GM21619 (cell line): ENCODE results near the gene KLF15.

Experiments used
- ATAC-seq: cut with Tn5 transposase; IDR thresholded peaks from one replicate; pipeline ENCODE4 v1.9.1; 2021; ENCODE audit not compliant: unreplicated experiment

Gene KLF15

DNA sequence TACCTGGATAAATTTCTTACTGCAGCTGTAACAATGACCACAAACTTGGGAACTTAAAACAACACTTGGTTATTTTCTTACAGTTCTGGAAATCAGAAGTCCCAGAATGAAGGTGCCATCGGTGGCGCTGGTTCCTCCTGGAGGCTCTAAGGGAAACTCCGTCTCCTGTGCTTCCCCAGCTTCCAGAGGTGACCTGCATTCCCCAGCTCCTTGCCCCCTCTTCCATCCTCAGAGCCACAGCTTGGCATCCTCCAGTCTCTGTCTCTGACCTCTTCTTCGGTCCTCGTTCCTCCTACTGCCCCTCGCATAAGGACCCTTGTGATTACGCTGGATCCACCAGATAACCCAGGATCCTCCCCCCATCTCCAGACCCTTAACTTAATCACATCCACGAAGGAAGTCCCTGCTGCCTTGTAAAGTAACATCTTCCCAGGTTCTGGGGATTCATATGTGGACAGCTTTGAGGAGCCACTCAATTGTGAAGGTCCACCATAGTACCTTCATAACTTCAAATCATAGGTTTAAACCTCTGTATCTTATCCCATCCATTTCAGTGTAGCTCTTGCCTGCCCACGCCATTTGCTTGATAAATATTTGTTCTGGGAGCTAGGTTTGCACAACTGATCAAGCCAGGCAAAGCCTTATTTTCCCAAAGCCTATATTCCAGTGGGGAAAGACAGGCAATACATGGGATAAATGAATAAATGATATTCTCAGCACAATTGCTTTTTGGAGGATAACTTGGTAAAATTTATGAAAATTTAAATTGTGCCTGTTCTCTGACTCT, 34.8 kb downstream of the KLF15 start:
- no peak for ATAC-seq

DNA sequence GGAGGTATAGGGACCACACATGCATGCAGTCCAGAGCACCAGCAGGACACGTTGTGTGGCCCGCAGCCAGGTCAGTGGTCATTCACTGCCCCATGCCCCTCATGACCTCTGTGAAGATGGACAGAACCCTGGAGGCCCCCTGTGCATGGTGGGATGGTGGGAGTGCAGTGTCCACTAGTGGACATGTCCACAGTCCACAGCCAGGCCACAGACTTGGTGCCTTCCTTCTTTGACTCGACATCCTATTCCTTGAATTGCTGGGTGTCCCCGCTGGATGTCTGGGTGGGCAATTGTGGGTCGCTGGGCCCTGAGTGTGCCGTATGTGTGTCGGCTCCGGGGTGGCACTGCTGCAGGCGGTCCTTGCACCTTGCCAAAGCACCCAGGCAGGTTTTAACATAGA, 35.7 kb downstream of the KLF15 start:
- ATAC-seq: no peak

DNA sequence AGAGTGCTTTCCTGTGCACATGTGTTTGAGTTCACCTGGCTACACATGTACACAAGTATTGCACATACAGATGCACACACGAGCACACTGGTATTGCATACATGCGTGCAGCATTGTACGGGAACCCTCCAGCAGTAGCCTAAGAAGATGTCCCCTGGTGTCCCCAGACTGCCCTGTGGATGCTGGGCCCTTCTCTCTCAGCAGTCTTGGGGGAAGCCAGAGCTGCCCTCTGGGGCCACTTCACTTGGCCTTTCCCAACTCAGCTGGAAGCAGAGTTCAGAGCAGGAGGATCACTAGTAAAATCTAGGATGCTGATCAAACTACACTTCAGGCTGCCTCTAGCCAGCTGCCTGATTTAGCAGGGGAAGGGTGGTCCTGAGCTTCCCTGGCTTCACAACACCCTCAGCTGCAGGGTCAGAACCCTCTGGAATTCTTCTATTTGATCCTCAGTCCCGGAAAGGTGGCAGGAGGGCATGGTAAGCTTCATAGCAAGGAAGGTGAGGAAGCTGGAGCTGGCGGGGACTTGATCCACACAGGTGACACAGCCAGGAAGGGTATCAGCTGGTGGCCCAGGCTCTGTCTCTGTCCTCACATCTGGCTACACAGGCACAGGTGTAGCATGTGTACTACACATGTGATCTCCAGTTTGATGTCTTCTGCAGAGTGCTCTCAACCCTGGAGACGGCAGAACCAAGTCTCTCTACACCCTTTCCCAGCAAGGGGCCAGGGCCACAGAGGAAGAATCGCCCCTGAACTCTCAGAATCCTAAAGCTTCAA, 36.5 kb downstream of the KLF15 start:
- no peak for ATAC-seq

DNA sequence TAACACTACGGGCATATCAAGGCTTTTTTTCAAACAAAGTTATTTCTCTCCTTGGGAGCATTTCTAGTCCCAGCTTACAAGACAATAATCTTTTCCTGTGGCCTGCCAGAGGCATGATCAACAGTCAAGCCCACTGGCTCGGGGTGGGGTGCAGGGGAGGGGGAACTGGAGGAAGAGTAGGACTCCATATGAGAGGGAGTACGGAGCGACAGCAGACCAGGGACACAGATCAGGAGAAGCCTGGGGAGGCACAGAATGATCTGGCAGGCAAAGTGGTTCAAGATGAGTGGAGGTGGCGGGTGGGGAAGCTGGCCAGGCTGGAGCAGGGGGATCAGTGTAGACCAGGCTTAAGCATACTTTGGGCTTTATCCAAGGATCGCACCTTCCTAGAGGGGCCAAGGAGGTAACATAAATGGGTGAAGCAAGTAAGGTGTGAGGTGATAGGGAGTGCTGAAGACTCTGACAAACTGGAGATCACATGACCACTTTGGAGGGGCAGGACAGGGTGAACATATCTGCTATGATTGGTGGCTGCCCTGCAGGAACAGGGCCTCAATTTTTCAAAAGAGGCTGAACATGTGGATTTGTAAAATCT, 37.4 kb downstream of the KLF15 start:
- no peak for ATAC-seq

DNA sequence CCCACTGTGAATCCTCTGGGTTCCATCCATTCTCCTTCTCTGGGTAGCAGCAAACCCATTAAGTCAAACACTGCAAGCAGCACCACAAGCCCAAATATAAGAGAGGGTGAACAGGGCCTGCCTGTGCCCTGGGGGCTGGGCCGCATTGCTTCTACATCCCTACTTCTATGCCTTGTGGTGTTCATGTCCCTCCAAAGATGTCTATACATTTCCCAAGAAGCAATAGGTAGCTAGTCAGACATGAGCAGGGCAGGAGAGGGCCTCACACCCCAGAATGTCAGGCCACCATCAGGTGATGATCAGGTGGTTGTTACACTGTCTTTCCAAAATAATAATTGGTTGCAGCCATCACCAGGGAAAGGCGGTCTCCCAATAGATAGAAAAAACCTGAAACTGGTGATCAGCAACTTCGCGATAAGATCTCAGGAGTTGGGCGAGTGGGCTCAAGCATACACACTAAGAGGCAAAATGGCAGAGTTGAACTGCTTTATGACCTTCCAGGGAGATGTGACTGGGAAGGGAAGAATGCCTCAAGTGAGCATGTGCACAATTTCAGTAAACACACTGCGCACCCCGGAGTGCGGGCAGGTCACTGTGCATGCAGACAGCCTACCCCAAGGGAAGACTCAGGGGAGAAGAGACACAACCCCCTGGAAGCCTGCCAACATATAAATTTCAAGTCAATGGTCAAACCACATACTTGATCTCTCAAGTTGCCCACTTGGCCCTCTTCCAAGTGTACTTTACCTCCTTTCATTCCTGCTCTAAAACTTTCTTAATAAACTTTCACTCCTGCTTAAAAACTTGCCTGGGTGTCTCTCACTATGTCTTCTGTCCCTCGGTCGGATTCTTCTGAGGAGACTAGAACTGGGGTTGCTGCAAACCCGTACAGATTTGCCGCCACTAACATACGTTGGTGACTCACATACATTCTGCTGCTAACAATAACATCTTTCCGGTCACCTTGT, 39.9 kb downstream of the KLF15 start:
- no peak for ATAC-seq

DNA sequence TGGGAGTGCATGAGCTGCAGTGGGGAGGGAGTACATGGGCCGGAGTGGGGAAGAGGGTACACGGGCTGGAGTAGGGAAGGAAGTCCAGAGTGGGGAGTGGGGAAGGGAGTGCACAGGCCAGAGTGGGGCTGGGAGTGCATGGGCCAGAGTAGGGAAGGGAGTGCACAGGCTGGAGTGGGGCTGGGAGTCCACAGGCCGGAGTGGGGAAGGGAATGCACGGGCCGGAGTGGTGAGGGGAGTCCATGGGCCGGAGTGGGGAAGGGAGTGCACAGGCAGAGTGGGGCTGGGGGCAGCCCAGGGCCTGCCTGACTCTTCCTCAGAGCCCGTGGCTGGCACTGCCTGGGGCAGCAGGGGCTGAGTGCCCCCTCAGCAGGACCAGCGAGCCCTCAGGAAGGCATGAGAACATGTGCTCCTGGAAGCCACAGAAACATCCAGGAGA, 40.7 kb downstream of the KLF15 start:
- ATAC-seq: no peak

DNA sequence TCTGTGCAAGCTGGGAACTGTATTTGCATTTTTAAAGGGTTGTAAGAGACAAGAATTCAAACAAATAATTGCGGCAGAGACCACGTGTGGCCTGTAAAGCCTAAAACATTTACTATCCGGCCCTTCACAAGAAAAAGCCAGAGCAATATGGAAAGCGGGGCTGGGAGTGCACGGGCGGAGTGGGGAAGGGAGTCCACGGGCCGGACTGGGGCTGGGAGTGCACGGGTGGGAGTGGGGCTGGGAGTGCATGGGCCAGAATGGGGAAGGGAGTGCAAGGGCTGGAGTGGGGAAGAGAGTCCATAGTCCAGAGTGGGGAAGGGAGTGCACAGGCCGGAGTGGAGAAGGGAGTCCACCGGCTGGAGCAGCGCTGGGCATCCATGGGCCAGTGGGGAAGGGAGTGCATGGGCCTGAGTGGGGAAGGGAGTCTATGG, 41.2 kb downstream of the KLF15 start:
- ATAC-seq: no peak

DNA sequence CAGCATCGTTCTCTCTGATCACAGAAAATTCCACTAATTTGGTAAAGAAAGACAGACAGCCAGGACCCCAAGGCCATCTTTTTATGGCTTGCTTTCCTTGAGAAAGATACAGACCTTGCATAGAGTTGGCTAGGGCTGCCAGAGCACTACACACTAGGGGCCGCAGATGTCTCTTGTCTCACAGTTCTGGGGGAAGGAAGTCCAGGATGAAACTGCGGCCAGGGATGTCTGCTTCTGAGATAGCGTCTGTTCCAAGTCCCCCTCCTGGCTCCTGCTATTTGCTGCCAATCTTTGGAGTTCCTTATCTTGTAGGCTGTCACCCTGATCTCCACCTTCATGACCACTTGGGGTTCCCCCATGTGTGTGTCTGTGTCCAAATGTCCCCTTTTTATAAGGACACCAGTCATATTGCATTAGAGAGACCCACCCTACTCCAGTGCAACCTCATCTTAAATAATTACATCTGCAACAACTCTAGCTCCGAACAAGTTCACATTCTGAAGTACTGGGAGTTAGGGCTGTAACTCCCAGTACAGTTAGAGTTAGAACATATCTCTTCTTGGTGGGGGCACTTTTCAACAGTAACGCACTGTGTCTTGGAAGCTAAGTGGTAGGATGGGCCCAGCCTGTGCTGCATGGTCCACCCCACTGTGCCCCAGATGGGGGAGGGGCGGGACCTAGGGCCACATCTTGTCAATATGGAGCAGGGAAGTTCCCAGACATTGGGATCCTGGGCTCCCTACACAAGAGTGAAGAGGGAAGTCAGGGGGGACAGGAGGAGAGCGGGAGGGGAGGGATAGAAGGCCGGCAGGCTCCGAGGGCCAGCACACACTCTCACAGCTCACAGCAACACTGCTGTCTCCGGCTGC, 42.2 kb downstream of the KLF15 start:
- no peak for ATAC-seq

DNA sequence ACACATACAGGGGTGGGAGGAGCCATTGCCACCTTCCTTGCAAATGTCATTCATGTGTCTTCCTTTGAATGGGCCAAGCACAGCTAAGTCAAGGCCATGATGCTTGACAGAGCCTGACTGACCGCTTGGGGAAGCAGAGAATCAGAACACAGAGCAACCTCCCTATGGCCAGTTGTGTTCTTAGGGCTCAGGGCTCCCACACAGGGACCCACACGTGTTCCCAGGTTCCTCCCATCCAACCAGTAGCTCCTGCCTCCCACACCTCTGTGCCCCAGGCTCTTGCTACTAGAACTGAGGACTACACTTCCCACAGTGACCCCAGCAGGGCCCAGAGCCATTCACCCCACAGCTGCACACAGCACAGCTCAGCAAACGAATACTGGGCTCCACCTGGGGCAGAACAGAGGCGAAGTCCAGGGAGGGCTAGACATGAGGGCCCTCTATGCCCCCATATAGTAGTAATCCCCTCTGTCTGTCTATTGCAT, 42.9 kb downstream of the KLF15 start:
- no peak for ATAC-seq

DNA sequence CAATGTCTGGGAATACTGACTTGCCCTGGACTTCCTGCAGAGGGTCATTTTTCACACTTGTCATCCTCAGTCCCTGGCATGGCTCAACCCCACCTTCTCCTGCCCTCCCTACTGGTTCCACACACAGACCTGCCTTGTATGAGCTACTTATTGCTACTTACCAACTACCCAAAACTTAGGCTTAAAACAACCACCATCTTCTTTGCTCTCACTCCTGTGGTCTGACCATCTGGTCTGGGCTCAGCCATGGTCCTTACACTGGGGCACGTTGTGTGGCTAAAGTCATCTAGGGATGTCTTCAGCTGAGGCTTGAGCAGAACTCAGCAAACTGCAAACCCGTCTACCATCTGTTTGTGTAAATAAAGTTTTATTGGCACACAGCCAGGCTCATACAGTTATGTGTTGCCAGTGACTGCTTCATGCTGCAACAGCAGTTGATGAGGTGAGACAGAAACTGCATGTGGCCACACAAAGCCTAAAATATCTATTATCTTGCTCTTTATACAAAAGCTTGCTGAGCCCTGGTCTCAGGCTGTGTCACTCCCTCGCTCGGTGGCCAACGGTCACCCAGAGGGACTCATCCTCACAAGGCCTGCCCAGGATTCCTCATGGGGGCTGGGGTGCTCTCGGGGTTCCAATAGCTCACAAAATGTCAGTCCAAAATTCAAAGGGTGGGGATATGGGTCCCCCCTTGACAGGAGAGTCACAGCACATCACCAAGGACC, 43.5 kb downstream of the KLF15 start:
- no peak for ATAC-seq

DNA sequence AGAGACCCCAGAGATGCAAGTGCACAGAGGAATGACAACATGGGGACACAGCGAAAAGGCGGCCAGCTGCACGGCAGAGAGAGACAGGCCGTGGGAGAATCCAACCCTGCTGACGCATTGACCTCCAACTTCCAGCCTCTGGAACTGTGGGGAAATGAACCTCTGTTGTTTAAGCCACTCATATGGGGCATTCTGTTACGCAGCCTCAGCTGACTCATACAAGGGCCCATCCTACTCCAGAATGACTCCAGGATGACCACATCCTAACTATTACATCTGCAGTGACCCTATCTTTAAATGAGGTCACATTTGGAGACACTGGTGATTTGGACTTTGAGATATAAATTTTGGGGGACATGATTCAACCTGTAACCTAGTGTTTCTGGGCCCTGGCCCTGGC, 44.0 kb downstream of the KLF15 start:
- ATAC-seq: no peak

DNA sequence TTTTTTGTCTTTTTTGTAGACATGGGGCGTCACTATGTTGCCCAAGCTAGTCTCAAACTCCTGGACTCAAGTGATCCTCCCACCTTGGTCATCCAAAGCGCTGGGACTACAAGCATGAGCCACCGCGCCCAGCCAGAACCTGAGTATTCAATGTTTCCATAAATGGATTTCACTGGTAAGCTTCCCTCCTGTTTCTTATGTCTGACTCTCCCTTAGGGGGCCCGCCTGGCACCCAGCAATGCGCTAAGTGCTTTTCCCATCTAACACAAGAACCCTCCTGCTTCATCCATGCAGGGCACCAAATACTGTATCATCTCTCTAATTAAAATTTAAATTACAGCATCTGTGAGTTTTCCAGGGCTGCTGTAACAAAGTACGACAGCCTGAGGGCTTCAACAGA, 44.9 kb downstream of the KLF15 start:
- no peak for ATAC-seq

DNA sequence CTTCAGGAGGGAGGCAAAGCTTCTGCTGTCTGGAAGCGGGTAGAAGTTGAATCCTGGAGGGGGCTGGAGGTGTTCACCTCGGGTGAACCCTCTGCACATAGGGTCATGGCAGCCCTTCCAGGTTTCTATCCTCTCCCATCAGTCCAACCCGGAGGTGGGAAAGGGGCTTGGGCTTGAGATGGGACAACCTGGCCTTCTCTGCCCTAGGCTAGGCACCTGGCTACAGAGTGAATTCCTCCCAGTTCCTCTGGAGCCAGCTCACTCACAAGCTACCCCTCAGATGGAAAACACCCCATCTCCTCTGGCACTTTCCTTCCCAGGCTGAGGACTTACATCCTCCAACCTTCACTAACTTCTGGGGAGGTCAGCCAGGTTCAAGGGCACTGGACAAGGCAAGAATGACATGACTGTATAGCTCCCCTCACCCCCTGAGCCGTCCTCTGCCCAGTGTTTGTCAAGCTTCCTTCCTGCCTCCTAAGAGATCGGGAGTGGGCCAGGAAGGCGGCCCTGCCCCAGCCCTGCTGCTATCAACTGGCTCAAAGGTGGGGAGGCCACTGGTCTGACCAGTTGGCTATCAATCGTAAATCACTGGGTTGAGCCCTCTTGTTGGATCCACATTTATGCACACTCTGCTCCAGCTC, 45.8 kb downstream of the KLF15 start:
- no peak for ATAC-seq

DNA sequence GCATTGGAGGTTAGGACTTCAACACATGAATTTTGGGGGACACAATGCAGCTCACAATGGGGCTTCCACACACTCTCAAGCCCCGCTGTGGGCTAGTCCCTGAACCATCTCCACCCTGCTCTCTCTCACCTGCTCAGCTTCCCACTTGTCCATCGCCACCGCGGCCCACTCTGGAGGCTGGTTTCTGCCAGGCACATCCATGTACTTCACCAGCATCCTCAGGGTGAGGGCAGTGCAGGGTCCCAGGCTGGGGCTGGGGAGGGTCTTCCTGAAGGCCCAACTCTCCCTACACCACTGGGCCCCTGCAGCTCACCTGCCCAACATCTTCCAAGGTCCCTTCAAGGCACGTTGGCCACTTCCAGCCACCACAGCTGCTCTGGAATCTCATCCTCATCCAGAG, 46.4 kb downstream of the KLF15 start:
- ATAC-seq: no peak

DNA sequence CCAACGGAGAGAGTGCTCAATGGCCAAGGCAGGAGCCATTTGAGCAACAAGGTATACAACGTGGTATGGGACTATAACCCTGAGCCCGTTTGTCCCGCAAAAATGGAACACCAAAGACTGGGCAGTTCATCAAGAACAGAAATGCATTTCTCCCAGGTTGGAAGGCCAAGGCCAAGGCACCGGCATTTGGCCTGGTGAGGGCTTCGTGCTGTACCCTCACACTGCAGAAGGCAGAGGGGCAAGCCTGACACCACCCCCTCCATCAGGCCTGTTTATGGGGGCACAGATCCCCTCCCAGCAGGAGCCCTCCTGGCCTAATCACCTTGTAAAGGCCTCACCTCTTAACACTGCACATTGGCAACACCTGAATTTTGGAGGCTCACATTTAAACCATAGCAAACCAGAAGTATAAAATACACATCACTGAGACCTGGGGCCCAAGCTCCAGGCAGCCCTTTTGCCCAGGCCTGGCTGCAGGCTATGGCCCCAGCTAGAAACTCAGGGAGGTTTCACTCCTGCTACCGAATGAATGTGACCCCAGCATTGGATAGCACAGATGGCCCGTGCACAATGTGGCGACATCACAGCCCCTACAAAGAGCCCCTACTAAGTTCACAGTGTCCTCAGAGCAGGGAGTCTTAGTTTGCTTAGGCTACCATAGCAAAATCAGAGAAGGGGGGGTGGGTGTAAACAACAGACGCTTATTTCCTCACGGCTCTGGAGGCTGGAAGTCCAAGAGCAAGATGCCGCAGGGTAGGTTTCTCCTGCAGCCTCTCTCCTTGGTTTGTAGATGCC, 47.1 kb downstream of the KLF15 start:
- no peak for ATAC-seq

DNA sequence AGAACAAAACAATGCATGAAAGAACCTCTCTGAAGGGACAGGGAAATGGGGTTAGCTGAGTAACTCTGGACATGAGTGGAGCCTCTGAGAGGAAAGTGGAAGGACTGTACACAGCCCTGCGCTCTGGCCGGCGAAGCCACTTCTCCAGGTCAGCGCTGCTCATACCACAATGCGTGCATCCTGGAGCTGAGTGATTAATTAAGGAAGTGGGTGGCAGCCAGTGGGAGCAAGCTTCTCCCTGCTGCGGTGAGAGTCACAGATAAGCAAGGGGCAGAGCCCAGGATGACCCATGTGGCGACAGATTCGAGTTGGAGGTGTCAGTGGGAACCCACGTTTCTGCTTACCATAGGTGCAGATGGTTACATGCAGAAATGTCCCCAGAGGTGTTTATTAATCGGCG, 48.0 kb downstream of the KLF15 start:
- no peak for ATAC-seq

DNA sequence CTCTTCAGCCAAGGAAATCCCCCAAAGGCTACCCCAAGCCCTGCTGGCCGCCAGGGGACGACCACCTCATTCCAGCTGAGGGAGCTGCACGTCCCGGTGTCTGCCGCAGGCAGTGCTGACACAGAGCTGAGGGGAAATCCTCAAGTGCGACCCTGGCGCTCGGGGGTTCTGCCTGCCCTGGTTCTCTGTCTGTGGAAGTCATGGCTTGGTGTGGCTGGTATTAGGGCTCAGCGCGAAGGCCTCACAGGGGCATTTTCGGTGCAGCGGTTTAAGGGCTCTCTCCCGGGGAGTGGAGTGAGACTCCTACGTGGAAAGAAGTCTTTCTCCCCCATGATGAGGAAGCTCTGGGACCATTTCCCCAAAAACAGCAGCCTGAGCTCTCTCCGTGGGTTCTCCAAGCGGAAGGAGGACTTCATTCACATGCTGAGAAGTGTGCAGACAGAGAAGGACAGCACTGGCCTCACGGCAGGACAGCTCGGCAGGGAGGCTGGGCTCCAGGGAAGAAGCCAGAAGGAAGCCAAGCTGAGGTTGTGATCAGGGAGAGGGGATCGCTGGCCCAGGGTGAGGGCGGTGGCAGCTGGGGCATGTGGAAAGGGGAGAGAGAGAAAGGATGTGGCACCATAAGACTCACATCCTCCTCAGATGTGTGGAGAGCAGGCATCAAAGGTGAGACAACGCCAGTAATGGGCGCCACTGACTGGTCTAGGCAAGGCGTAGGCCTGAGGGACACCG, 48.6 kb downstream of the KLF15 start:
- no peak for ATAC-seq
